HG03196 (cell line): ENCODE data around the gene GRID1.

Source experiments
- ATAC-seq: cut with Tn5 transposase; IDR thresholded peaks from one replicate; pipeline ENCODE4 v1.9.1; 2021; ENCODE audit not compliant: unreplicated experiment

Gene GRID1

GRCh38 chr10:86197166-86197790, 169.3 kb downstream of the GRID1 start:
- no peak for ATAC-seq

DNA sequence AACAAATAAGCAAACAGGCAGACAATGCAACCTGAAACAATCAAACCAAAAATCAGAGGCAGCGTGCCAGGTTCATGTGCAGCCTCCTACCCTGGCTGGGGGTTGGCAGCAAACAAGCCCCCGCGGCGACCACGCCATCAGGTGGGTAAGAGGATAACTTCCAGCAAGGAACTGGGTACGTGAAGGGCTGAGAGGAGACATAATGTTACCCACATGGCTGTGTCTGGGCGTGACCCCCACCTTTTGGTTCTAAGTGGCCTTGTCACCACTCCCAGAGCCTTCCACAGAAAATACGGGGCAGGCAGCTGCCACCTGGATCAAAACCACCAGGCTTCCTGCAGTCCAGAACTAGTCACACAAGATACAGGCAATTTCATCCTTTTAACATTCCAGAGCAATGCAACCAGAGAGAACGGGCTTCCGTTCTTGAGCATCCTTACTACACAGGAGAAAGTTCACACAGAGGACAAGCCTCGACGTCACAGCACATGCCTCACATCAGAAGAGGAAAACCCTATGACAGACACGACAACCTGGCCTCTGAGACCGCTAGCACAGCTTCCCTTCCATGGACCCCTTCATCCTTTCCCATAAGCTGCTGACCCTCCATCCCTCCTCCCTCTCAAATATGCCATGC, 171.0 kb downstream of the GRID1 start:
- no peak for ATAC-seq

DNA sequence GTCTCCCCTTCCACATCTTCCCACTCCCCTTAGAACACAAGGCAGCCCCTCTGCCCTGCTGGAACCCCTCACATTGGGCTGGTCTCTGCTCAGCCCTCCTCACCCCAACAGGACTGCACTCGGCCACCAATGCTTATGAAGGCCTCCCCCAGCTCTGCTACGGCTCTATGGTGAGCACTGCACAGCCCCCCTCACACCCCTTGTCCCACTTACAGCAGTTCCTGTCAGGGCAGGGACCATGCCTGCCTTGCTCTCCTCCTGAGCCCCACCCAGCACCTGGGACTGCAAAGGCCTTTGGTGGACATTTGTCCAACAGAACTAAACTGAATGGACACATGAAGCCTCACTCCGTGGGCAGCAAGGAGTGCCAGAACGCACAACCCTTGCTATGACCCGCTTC, 171.9 kb downstream of the GRID1 start:
- ATAC-seq = no peak

DNA sequence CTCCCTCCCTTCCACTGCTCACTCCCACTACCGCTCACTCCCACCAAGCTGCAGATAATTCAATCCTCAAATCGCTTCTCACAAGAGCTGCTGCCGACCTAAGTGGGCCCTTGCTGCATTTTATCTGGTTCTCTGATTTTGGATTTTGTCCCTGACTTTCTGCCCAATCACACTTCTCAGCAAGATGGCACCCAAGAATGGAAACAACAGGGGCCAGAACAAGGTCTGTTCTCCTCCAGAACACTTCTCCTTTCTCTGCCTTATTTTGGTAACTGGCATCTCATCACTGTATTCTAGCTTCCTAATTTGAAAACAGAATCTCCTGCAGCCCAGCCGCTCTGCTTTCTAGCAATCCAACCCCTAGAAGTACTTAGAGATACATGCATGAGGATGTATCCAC, 172.8 kb downstream of the GRID1 start:
- no peak for ATAC-seq

GRCh38 chr10:86192691-86193090, 173.9 kb downstream of the GRID1 start:
- ATAC-seq = no peak

DNA sequence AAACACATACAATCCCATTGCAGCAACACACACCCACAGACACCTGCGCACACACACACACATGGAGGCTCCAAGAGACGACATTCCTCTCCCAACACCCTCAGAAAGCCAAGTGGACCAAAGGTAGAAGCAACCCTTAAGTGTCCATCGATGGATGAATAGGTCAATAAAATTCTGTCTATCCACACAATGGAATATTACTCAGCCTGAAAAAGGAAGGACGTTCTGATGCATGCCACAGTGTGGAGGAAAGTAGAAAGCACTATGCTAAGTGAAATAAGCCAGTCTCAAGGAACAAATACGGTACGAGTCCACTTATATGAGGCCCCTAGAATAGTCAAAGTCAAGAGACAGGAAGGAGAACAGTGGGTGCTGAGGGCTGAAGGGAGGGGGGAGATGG, 174.4 kb downstream of the GRID1 start:
- no peak for ATAC-seq

- no peak for ATAC-seq
Measured at GRCh38 chr10:86191686-86192085, 174.9 kb downstream of the GRID1 start.

- no peak for ATAC-seq
Measured at GRCh38 chr10:86191166-86191565, 175.4 kb downstream of the GRID1 start.

GRCh38 chr10:86190291-86190690, 176.3 kb downstream of the GRID1 start:
- no peak for ATAC-seq

DNA sequence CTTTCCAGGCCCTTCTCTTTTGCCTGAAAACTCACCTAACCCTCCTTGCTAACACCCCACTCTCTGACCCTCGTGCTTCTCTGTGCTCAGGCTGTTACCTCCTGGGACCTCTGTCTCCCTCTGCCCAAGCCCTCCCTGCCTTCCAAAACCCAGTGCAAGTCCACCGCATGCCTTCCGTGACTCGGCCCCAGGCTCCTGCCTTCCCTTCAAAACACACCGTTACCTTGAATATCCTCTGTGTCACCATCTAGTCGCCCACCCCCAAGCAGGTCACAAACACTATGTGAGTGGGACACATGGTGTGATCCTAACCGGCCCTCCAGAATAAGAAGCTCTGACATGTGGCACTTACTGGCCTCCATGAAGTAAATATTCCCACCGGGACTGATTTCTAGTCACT, 176.7 kb downstream of the GRID1 start:
- ATAC-seq = no peak

- no peak for ATAC-seq
Measured at GRCh38 chr10:86188796-86189558, 177.6 kb downstream of the GRID1 start.

- no peak for ATAC-seq
Measured at GRCh38 chr10:86188326-86188725, 178.3 kb downstream of the GRID1 start.

DNA sequence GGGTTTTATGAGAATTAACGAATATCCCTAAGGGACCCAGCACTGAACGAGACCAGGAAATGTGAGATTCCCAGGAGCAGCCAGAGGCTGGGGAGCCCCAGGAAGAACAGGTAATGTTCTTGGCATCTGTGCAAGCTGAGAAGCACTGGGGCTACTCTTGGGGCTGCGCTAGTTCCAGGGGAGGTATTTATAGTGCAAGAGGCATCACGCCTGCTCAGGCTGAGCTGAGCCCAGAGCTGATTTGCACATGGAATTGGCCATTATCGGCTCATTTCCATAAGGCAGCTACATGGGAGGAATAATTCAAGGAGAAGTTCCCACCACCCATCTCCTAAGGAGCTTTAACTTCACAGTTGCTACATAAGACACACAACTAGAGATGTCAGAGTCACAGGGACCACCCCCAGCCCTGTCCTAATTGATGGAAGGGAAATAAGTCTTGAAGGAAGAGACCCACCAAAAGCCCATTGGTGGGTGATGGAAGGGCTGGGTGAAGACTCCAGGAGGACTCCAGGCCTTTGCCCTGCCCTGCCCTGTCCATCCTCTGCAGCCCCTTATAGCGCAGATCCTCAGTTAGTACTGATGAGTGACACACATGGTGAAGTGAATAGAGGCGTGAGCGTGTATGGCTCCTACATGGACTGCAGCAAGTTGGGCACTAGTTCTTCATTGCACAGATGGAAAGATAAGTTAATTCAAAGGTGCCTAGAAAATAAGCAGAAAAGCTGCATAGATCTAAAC, 178.9 kb downstream of the GRID1 start:
- no peak for ATAC-seq

- ATAC-seq = no peak
Measured at GRCh38 chr10:86186633-86187032, 180.0 kb downstream of the GRID1 start.

GRCh38 chr10:86182595-86182994, 184.0 kb downstream of the GRID1 start:
- no peak for ATAC-seq

DNA sequence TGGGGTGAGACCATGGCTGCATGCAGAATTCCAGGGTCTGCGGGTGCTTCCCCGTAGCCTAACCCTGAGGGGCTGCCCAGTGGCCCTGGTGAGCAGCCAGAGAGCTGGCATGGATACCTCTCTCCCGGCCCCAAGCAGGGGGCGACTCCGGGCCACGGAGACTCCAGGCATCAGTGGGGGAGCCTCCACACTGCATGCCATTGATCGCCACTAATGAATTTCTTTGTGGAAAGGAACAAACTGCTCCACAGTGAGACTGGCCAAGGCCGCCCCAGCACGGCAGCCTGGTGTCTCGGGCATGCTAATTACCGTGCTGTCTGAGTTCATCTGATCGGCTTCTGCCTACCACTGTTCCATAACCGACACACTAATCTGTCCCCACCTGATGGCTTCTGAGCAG, 184.4 kb downstream of the GRID1 start:
- no peak for ATAC-seq

DNA sequence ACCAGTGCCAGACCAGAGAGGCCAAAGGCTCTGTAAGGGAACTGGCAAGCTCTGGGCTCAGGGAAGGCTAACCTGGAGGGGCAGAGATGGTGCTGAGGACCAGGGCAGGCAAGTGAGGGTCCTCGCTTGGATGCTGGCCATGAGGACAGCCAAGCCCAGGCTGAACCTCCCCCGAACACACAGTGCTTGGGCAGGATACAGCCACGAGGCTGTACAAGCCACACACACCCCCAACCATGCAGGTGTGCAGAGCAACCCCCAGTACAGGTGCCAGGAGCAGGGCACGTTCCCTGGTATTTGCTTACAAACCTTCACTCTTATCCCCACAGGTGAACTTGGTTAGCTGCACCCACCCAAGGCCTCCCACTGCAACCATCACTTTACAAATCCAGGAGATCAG, 185.7 kb downstream of the GRID1 start:
- no peak for ATAC-seq

DNA sequence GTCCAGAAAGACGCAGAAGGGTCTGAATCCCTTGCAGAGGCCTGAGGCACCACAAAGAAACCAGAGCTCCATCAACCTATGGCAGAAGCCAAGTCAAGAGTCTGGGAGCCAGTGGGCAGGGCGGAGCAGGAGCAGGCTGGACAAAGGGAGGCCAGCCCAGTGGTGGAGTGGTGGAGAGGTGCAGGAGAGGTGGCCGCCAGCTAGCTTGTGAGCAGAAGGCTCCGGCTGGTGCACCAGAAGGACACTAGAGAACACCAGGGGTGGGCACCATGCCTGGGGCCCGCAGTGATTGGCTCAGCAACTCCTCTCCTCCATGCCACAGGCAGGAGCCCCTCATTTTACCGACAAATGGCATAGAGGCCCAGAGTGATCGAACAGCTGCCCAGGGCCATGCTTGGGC, 186.6 kb downstream of the GRID1 start:
- no peak for ATAC-seq

GRCh38 chr10:86179153-86179524, 187.5 kb downstream of the GRID1 start:
- no peak for ATAC-seq

- ATAC-seq = no peak
Measured at GRCh38 chr10:86178401-86179152, 188.0 kb downstream of the GRID1 start.

DNA sequence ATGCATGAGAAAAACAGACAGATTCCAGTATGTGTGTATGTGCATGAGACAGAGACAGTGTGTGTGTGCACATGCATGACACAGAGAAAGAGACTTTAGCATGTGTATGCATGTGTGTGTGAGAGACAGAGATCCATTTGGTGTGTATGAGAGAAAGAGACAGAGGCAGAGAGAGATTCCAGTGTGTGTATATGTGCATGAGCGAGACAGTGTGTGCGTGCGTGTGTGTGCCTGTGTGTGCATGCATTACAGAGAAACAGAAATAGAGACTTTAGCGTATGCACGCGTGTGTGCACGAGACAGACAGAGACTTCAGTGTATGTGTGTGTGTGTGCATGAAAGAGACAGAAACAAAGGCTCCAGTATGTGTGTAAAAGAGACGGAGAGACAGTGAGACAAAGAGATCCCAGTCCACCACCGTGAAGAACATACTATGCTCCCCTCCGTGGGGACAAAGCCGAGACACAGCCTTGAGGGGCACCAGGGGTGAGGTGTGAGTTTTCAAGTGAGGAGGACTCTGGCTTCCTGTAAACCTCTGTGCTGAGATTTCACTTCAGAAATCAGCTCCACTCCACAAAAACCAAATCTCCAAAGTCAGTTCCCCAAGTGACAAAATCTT, 188.9 kb downstream of the GRID1 start:
- no peak for ATAC-seq
